OCI-LY1 (cell line): Measurements from ENCODE around the gene NIT1.

ENCODE experiments used
- CTCF ChIP-seq: fragments of 200-600 bp; sonication (generic), shearing (Covaris generic); IDR thresholded peaks from 2 replicates; pipeline ENCODE4 v1.5.1; 2017; ENCODE audit warnings: mild to moderate bottlenecking, antibody characterized with exemption, low read length, moderate library complexity, mixed read lengths
- EZH2 ChIP-seq: fragments of 200-600 bp; sonication (generic), shearing (Covaris generic); IDR thresholded peaks from 2 replicates; pipeline ENCODE4 v1.8.0; 2017; ENCODE audit warnings: borderline replicate concordance, mixed run types, mild to moderate bottlenecking, antibody characterized with exemption, low read length, moderate library complexity, mixed read lengths

GRCh38 chr1:161131523-161132409, 13.9 kb downstream of the NIT1 start:
- TF ChIP-seq CTCF (no peak), EZH2 (no peak)
